Stromal cell of bone marrow (primary cell): Measurements from ENCODE around the gene ZSCAN29.
"Not testable (repeated sequence)": the region's sequence is repeated elsewhere in the genome, so short reads cannot be mapped to it uniquely, and the experiment has no call there.

Source experiments
- DNase-seq: peaks from one replicate; pipeline ENCODE4 v3.0.0-alpha.2; 2012; ENCODE audit warnings: low read depth

Gene ZSCAN29

GRCh38 chr15:43370975-43371974, at the start of gene ZSCAN29, which contains the start of gene TUBGCP4:
TSS of gene ZSCAN29 (minus strand) at chr15:43371043. CDS start at chr15:43369913, 1,130 bp downstream.
TSS of gene TUBGCP4 (plus strand) at chr15:43371101. CDS start at chr15:43371355, 254 bp downstream.
- peak; percentile 45 for DNase-seq

- no peak for DNase-seq
Measured at GRCh38 chr15:43420435-43420834, 49.6 kb upstream of the ZSCAN29 start.

- no peak for DNase-seq
Measured at GRCh38 chr15:43414196-43414595, 43.4 kb upstream of the ZSCAN29 start.

- DNase-seq, result no peak
Measured at GRCh38 chr15:43412096-43412495, 41.3 kb upstream of the ZSCAN29 start.

- DNase-seq, result peak; percentile 17
Measured at GRCh38 chr15:43410572-43411214, 39.9 kb upstream of the ZSCAN29 start.

- no peak for DNase-seq
Measured at GRCh38 chr15:43408789-43409188, 37.9 kb upstream of the ZSCAN29 start.

- no peak for DNase-seq
Measured at GRCh38 chr15:43406808-43407207, 36.0 kb upstream of the ZSCAN29 start.

GRCh38 chr15:43406189-43406588, 35.3 kb upstream of the ZSCAN29 start:
- no peak for DNase-seq

- DNase-seq, result no peak
Measured at GRCh38 chr15:43404130-43404529, 33.3 kb upstream of the ZSCAN29 start.

- no peak for DNase-seq
Measured at GRCh38 chr15:43403616-43404015, 32.8 kb upstream of the ZSCAN29 start.

GRCh38 chr15:43402255-43402654, 31.4 kb upstream of the ZSCAN29 start:
- no peak for DNase-seq

- not testable (repeated sequence) for DNase-seq
Measured at GRCh38 chr15:43393592-43393991, 22.7 kb upstream of the ZSCAN29 start.

- no peak for DNase-seq
Measured at GRCh38 chr15:43390723-43391122, 19.9 kb upstream of the ZSCAN29 start.

- DNase-seq, result no peak
Measured at GRCh38 chr15:43383070-43383469, 12.2 kb upstream of the ZSCAN29 start.

- DNase-seq, result no peak
Measured at GRCh38 chr15:43382310-43382709, 11.5 kb upstream of the ZSCAN29 start.

GRCh38 chr15:43378601-43379000, 7.8 kb upstream of the ZSCAN29 start:
- no peak for DNase-seq

- DNase-seq, result peak; percentile 19
Measured at GRCh38 chr15:43376017-43376705, 5.3 kb upstream of the ZSCAN29 start.

- no peak for DNase-seq
Measured at GRCh38 chr15:43370310-43370974, 401 bp downstream of the ZSCAN29 start.

GRCh38 chr15:43361313-43361903, 9.4 kb downstream of the ZSCAN29 start:
- no peak for DNase-seq

GRCh38 chr15:43360821-43361220, 10.0 kb downstream of the ZSCAN29 start:
- DNase-seq, result no peak

- no peak for DNase-seq
Measured at GRCh38 chr15:43352693-43353382, 18.0 kb downstream of the ZSCAN29 start.
